Measurements from ENCODE around the gene CDH7.

Gene CDH7

GRCh38 chr18:65919018-65919417 lies 168.2 kb downstream of the CDH7 start:
- no peak for DNase-seq (ENCODE audit: low read depth in 2 of 2)

GRCh38 chr18:65919663-65920062 lies 168.9 kb downstream of the CDH7 start:
- no peak for DNase-seq (ENCODE audit: low read depth in 2 of 2)

GRCh38 chr18:65922103-65922502 lies 171.3 kb downstream of the CDH7 start:
- DNase-seq (ENCODE audit: low read depth in 2 of 2), result no peak

DNA sequence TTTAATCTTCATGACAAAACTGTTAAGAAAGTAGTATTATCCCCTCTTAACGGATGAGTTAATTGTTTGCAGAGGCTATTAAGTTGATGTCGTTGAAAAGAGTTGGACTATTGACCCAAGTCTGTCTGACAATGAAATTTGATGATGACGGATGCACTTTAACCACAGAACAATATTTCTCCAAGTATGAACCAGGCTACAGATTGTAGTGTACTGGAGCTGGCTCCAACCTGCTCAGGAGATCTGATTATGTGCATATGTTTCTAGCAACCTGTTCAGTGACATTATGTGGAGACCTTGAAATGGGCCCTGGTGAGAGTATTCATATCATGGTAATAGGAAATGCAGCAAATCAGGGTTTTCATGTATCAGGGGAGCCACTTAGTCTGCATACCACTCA lies 174.1 kb downstream of the CDH7 start:
- DNase-seq (ENCODE audit: low read depth in 2 of 2), result no peak

DNA sequence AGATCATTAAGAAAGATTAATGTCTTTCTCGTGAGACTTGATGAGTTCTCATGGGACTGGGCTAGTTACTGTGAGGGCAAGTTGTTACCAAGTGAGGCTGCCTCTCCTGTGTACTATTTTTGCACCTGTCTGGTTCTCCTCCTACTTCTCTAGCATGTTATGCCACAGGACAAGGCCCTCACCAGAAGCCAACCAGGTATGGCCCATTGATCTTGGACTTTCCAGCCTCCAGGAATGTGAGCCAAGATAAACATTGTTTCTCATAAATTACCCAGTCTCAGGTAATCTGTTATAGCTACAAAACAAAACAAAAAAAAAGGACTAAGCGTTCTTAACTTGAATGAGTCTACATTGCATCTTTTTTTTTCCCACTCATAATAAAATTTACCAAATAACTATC lies 184.1 kb downstream of the CDH7 start:
- DNase-seq (ENCODE audit: low read depth in 2 of 2), result no peak

- DNase-seq (ENCODE audit: low read depth in 2 of 2), result no peak
Observed at GRCh38 chr18:65936678-65937077, 185.9 kb downstream of the CDH7 start.

DNA sequence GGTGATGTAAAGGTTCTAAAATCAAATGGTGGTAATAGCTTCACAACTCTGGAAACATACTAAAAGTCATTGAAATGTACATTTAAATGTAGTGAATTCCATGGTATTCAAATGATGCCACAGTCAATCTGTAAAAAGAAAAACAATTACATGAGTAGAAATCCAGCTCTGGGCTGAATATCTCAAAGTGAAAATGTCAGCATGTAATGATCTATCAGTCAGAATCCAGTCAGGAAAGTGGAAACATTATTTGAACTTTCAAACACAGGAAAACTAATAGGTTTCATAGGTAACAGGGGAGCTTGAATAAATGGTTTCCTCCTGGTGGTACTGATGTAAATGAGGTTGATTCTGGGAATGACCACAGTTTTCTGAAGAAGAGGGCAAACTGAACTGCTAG lies 186.4 kb downstream of the CDH7 start:
- DNase-seq (ENCODE audit: low read depth in 2 of 2), result no peak

GRCh38 chr18:65938592-65939372 lies 188.0 kb downstream of the CDH7 start:
- DNase-seq (ENCODE audit: low read depth in 2 of 2), result peak in 1 of 2 donors; percentile 1
